ENCODE results near the gene REN.

REN gene

GRCh38 chr1:204131978-204132377 is 34.2 kb downstream of the REN start:
- no peak for DNase-seq (ENCODE audit: low read depth)

GRCh38 chr1:204130981-204131892 is 34.9 kb downstream of the REN start:
- no peak for DNase-seq (ENCODE audit: low read depth)

- DNase-seq (ENCODE audit: low read depth) = no peak
Observed at GRCh38 chr1:204130178-204130577, 36.0 kb downstream of the REN start.

DNA sequence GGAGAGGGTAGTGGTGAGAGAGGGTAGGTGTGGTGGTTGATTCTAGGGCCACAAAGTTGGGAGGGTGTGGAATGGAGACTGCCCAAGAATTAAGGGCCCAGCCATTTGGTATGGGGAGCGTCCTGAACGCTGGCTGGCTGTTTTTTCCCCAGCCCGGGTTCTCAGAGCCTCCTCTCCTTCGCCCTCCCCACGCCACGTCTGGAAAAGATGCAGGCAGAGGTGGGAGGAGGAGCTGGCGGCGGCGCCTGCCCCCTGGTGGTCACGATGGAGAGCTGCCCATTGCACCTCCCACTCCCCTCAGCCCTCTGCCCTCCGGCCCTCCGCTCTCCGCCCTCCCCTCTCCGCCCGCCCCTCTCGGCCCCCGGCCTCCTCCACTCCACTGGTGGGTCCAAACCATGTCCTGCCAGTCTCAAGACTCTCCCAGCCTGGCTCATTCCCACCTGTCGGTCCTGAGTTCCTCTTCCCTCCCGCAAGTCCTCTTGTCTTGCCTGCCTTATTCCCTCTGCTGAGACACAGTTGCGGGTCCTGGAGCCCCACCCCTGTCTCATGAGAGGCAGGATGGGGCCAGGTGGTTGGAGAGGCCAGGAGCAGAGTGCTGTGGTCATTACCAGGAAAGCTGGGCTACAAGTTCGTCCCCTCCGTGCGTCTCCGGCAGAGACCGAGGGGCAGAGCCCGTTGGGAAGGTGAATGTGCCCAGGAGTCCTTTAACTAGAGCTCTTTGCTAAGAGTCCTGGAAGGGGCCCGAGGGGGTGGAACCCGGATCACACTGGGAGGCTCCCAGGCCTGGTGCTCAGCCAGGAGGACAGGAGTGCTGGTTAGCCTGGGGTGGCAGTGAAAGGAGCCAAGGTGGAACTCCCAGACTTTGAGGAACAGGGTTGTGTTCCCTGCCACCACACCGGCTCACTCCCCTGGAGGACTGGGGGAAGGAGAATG is 36.9 kb downstream of the REN start:
- DNase-seq (ENCODE audit: low read depth) = peak; percentile 34

DNA sequence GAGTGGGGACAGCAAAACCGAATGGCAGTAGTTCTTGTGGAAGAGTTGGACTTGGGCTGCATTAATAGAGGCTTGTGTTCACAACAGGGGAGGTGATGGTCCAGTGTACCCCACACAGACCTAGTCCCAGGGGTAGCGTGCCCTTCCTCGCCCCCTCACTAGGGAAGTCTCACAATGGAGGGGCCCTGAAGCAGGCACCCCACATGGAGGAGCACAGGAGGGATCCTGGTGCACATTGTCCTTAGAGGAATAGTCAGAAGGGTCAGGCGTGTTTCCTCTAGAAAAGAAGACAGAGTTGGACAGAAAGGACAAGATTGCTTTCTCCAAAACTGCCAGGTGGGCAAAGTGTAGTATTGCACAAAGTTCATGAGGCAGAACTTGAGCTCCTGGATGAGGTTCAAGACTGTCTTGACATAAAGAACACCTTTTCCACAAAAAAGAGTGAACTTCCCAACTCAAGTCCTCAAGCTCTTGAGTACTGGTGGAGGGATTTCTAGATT is 37.6 kb downstream of the REN start:
- no peak for DNase-seq (ENCODE audit: low read depth)

DNA sequence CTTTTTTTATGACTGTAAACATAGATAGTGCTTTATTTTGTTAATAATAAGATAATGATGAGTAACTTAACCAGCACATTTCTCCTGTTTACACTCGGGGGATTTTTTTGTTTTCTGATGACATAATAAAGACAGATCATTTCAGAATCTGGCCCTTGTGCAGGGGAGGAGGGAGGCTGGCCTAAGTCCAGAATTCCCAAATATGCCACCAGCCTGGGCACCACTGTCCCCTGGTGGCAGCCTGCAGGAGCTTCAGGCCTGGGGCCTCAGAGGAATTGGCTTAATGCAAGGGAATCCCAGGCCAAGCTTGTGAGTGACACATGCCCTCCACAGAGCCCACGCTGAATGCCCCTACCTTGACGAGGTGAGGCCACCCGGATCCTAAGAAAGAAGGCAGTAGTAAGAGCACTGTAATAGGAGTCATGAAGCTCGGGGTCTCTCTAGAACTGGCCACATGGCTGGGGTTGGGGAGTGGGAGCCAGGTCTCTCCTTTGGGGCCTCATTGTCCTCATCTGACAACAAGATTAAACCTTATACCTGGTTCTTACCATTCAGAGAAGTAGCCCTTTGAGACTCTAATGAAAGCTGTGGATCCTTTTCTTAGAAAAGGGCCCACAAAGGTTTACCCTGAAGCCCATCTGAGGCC is 38.4 kb downstream of the REN start:
- DNase-seq (ENCODE audit: low read depth) = no peak

DNA sequence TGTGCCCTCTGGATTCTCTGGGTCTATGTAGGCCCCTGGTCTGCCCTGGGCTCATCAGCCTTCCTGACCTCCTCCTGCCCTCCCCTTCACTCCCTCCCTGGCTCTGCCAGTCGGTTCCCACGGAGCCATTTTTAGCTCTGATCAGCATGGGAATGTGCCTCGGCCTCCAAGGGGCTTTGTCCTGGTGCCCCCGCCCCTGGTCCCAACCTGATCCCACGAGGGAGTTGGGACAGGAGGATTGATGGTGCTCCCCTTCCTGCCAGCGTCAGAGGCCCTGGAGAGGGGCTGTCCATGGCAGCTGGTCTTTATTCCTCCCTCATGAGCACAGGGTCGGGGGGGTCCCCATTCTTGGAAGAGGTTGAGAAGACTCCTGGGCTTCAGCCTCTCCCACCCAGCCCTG is 39.2 kb downstream of the REN start:
- DNase-seq (ENCODE audit: low read depth) = no peak

- DNase-seq (ENCODE audit: low read depth) = no peak
Observed at GRCh38 chr1:204126386-204126785, 39.8 kb downstream of the REN start.

DNA sequence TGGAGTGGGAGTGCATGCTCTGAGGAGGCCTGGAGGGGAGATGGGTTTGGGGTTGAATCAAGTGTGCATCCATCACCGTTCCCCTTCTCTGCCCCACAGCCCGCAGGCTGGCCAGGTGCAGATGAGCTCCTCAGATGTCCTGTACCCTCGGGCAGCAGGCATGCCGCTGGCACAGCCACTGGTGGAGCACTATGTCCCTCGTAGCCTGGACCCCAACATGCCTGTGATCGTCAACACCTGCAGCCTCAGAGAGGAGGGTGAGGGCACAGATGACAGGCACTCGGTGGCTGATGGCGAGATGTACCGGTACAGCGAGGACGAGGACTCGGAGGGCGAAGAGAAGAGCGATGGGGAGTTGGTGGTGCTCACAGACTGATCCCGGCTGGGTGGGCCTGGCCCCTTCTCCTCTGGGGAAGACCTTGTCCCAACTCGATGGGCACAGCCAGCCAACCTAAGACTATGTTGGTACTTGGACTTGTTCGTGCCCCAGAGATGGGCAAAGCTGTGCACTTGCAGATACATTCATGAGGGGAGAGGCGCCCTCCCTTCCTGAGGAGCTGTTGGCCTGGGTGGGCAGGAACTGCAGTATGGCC is 40.3 kb downstream of the REN start:
- DNase-seq (ENCODE audit: low read depth) = no peak

DNA sequence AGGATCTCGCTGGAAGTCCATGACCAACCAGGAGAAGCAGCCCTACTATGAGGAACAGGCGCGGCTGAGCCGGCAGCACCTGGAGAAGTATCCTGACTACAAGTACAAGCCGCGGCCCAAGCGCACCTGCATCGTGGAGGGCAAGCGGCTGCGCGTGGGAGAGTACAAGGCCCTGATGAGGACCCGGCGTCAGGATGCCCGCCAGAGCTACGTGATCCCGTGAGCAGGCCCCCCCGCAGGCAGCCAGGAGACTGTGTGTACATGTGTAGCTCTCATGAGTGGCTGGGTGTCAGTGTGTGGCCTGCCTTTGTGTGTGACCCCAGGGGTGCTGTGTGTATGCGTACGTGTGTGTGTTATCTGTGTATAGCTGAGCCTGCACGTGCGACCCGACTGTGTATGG is 41.5 kb downstream of the REN start:
- DNase-seq (ENCODE audit: low read depth) = no peak

GRCh38 chr1:204123376-204123775 is 42.8 kb downstream of the REN start:
- no peak for DNase-seq (ENCODE audit: low read depth)

GRCh38 chr1:204121840-204122555 is 44.1 kb downstream of the REN start:
- DNase-seq (ENCODE audit: low read depth) = no peak

GRCh38 chr1:204116539-204116938 is 49.6 kb downstream of the REN start:
- no peak for DNase-seq (ENCODE audit: low read depth)

GRCh38 chr1:204115116-204115515 is 51.0 kb downstream of the REN start:
- no peak for DNase-seq (ENCODE audit: low read depth)

GRCh38 chr1:204114606-204115005 is 51.5 kb downstream of the REN start:
- no peak for DNase-seq (ENCODE audit: low read depth)

DNA sequence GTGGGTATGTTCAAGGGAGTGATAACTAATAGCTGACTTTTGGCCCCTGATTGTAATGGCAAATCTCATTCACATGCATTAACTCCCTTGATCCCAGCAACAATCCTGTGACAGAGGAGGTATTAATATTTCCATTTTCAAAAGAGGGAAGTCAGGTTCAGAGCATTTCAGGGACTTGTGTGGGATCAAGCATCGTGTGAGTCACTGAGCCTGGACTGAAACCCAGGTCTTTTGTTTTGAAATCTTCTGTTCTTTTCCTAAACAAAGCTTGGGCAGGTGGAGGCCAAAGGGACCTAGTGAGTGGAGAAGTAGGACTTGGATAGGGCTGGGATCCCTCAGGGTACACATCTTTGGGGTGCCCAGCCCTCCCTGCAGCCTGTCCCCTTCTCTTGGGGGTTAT is 52.2 kb downstream of the REN start:
- no peak for DNase-seq (ENCODE audit: low read depth)

DNA sequence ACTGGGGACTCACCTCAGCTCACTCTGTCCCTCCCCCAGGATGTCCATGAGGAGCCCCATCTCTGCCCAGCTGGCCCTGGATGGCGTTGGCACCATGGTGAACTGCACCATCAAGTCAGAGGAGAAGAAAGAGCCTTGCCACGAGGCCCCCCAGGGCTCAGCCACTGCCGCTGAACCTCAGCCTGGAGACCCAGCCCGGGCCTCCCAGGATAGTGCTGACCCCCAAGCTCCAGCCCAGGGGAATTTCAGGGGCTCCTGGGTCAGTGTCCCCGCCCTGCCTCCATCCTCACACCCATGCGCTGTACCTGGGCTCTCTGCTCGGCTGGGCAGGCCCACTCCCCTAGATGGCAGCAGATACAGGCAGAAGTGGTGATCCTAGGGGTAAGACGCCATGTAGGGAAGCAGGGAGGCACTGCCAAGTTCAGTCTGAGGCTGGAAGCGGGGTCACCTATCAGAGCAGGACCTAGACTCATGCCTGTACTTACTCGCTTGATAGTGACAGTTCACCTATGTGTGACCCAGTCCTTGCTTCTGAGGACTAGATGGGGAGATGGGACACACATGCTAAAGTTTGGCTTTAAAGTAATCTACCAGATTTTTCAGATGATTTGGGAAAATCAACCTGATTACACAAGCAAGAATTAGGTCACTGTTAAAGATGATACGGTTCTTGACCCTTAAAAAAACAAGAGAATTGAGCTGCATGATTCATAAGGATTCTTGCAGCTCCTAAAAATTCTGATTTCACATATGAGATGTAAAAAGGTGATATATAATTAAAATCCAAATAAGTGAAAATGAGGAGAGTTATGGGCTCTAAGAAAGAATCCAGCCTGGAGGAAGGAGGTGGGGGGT is 53.0 kb downstream of the REN start:
- DNase-seq (ENCODE audit: low read depth) = no peak

GRCh38 chr1:204110894-204111633 is 55.1 kb downstream of the REN start:
- DNase-seq (ENCODE audit: low read depth) = no peak

DNA sequence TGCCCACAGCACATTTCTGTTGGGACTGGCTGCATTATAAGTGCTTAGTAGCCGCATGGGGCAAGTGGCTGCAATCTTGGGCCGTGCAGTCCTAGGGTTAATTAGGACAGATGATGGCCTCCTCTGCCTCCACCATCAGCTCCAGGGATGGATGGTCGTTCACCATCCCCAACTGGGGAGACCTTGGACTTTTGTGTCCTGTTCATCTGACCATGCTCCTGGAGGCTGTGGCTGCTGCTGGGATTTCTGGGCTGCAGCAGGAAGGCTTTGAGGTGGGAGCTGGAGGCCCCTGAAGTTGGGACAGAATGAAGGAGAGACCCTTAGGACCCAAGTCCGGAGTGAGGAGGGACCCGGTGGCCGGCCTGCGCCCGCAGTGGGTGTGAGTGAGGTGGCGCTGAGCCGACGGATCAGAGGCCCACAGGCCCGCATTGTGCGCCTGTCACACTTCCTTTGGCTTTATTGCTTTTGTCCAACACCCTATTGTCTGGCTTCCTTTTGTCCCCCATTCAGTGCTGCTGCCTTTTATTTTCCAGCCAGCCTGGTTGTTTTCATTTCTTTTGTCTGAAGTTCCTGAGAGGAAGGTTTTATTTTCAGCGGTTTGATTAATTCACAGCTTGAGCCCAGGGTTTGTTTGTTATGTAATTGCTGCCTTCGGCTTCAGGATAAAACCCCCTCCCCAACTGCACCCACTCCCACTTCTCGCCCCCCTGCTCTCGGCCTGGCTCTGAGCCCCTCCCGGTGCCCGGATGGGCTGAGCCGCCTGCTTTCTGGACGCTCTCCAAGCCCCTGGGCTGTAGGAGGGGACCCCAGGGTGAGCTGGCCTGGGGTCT is 57.6 kb downstream of the REN start:
- DNase-seq (ENCODE audit: low read depth) = no peak
